GM19397 (cell line): ENCODE data around the gene TRPC1.
A peak's percentile ranks its signal among the peaks of the same experiment; 100 is the strongest.
"Not testable (repeated sequence)": the region's sequence is repeated elsewhere in the genome, so short reads cannot be mapped to it uniquely, and the experiment has no call there.

Source experiments
- ATAC-seq: cut with Tn5 transposase; IDR thresholded peaks from one replicate; pipeline ENCODE4 v1.9.1; 2021; ENCODE audit warnings: mild to moderate bottlenecking, moderate library complexity; ENCODE audit not compliant: unreplicated experiment

The TRPC1 gene

GRCh38 chr3:142723968-142724681, at the start of gene TRPC1:
TSS of gene TRPC1 (plus strand) at chr3:142724034. CDS start at chr3:142724560, 526 bp downstream.
- peak; percentile 96 for ATAC-seq

GRCh38 chr3:142676151-142676550, 47.7 kb upstream of the TRPC1 start:
- ATAC-seq, result no peak

- ATAC-seq, result no peak
Observed at GRCh38 chr3:142680710-142681109, 43.1 kb upstream of the TRPC1 start.

- no peak for ATAC-seq
Observed at GRCh38 chr3:142690613-142691012, 33.2 kb upstream of the TRPC1 start.

- no peak for ATAC-seq
Observed at GRCh38 chr3:142691527-142691926, 32.3 kb upstream of the TRPC1 start.

GRCh38 chr3:142693136-142693853, 30.5 kb upstream of the TRPC1 start:
- ATAC-seq, result no peak

GRCh38 chr3:142694225-142694624, 29.6 kb upstream of the TRPC1 start:
- ATAC-seq, result no peak

GRCh38 chr3:142705198-142705597, 18.6 kb upstream of the TRPC1 start:
- ATAC-seq, result no peak

GRCh38 chr3:142706321-142707127, 17.3 kb upstream of the TRPC1 start:
- no peak for ATAC-seq

GRCh38 chr3:142709207-142709606, 14.6 kb upstream of the TRPC1 start:
- no peak for ATAC-seq

- not testable (repeated sequence) for ATAC-seq
Observed at GRCh38 chr3:142714882-142715281, 9.0 kb upstream of the TRPC1 start.

- no peak for ATAC-seq
Observed at GRCh38 chr3:142716102-142716501, 7.7 kb upstream of the TRPC1 start.

GRCh38 chr3:142723665-142723967, 218 bp upstream of the TRPC1 start:
- ATAC-seq, result no peak

GRCh38 chr3:142724682-142725356, 985 bp downstream of the TRPC1 start:
- ATAC-seq, result peak; percentile 11

GRCh38 chr3:142725357-142725739, 1.5 kb downstream of the TRPC1 start:
- no peak for ATAC-seq

GRCh38 chr3:142726017-142726416, 2.2 kb downstream of the TRPC1 start:
- no peak for ATAC-seq

- no peak for ATAC-seq
Observed at GRCh38 chr3:142732066-142732465, 8.2 kb downstream of the TRPC1 start.

GRCh38 chr3:142734834-142735233, 11.0 kb downstream of the TRPC1 start:
- no peak for ATAC-seq

GRCh38 chr3:142735462-142735861, 11.6 kb downstream of the TRPC1 start:
- ATAC-seq, result no peak

- ATAC-seq, result no peak
Observed at GRCh38 chr3:142738396-142738795, 14.6 kb downstream of the TRPC1 start.

GRCh38 chr3:142746646-142747045, 22.8 kb downstream of the TRPC1 start:
- ATAC-seq, result no peak
